ENCODE data around the gene LRRC2.
A peak's percentile ranks its signal among the peaks of the same experiment; 100 is the strongest.
"Not testable (repeated sequence)": the region's sequence is repeated elsewhere in the genome, so short reads cannot be mapped to it uniquely, and the experiment has no call there.

LRRC2 gene, protein sequence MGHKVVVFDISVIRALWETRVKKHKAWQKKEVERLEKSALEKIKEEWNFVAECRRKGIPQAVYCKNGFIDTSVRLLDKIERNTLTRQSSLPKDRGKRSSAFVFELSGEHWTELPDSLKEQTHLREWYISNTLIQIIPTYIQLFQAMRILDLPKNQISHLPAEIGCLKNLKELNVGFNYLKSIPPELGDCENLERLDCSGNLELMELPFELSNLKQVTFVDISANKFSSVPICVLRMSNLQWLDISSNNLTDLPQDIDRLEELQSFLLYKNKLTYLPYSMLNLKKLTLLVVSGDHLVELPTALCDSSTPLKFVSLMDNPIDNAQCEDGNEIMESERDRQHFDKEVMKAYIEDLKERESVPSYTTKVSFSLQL

GRCh38 chr3:46566040-46566641, at the start of gene LRRC2:
LRRC2 (minus strand) TSS chr3:46566302; CDS start chr3:46551591, 14,711 bp downstream.
- no peak for FAIRE-seq
- DNase-seq (ENCODE audit: low spot score), result no peak

DNA sequence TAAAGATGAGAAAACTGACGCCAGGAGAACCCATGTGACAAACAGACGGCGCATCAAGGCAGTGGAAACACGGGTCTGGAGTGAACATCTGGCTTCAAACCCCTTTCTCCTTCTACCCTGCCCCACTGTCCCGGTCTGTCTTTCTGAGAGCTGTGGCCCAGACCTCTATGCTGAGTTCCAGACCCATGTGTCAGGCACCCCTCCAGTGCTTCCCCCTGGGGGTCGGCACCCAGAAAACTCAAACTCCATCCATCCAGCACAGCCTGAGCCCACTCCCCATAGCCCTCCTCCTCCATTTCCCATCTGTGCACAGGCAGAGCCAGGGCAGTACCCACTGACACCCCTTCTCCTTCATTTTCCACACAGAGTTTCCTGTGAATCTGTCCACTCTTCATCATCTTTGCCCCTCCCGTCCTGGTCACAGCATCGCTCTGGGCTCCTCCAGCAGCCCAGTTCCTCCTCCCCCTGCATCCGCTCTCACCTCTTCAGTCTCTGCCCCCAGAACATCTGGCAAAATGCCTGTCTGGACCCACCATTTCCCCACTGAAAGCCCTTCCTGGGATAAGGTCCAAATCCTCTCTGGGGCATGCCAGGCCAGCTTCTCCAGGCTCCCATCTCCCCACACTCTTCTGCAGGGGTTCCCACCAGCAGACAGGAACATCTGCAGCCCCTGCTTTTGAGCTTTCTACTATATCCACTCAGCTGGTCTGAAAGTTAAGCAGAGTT, 49.1 kb upstream of the LRRC2 start:
- DNase-seq (ENCODE audit: low spot score), result no peak
- no peak for FAIRE-seq

DNA sequence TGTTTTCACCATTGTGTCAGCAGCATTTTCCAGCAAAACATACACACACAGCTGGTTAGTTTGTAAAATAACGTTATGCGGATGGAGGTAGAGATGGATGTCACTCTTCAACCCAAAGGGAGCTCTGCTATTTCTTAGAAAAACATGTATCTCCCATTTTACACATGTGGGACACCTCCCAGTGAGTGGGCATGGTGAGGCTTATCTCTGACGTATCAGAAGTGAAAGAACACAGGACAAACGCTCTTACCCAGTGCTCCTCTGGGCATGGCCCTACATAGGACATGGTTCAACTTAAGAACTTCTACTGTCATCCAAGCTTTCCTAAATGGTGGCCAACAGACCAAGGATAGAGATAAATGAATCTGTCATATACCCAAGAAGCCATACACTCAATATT, 48.3 kb upstream of the LRRC2 start:
- DNase-seq (ENCODE audit: low spot score) (no peak), FAIRE-seq (no peak)

GRCh38 chr3:46613313-46614005, 47.4 kb upstream of the LRRC2 start:
- FAIRE-seq, result no peak
- DNase-seq (ENCODE audit: low spot score), result no peak

DNA sequence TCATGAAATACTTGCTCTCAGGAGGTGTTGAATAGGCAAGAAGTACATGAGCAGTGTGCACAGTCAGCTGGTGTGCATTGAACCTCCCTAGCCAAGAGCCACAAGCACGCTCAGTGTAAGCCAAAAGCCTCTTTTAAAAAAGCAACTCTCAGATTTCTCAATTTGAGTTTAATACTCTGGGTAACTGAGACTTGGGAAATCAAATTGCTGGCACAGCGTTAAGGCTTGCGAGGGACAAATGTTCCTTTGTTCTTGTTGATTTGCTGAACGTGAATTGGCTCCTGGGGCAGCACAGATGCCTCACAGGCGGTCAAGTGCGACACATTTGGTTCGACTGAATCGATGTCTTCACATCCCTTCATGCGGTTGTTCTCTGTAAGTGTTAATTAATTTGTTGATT, 46.2 kb upstream of the LRRC2 start, which contains the start of gene FAM240A:
TSS of gene FAM240A (plus strand) at position 202 of the 400 bp plus-strand sequence. CDS start at position 361, 159 bp downstream.
- FAIRE-seq (no peak), DNase-seq (ENCODE audit: low spot score) (no peak)

DNA sequence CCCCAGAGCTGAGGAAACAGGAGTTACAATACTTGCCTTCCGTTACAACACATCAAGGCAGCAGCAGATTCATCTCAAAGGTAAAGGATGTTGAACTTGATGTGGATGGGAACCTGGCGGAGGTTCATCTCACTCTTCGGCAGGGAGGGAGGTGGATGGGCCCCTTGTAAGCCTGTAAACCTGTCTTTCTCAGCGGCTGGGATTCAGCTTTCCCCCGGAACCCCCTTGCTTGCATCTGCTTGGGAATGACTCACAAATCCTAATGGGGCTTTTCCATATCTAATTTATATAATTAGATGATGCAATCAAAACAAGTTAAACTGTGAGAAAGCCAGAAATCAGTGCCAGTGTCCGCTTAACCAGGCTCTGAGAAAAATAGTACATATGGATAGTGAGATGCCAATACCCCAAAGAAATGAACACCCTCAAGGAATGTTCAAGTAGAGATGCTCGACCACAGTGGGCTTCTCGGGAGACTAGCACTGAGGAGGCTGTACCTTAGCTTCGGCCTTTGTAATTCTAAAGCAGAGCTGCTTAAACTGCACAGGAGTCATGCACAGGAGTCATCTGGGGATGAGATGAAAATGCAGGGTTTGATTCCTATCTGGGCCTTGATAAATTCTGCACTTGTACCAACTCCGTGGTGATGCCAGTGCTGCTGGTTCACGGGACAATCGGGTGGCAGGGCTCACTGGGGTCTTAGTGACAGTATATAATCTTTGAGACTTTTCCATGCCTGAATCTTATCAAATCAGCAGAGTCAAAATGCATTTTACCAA, 44.0 kb upstream of the LRRC2 start:
- no peak for DNase-seq (ENCODE audit: low spot score)
- no peak for FAIRE-seq

GRCh38 chr3:46609212-46609721, 43.2 kb upstream of the LRRC2 start:
- FAIRE-seq (no peak), DNase-seq (ENCODE audit: low spot score) (no peak)

- DNase-seq (ENCODE audit: low spot score), result peak; percentile 30
- FAIRE-seq, result no peak
These were observed 41.5 kb upstream of the LRRC2 start for GRCh38 chr3:46607603-46608028.

DNA sequence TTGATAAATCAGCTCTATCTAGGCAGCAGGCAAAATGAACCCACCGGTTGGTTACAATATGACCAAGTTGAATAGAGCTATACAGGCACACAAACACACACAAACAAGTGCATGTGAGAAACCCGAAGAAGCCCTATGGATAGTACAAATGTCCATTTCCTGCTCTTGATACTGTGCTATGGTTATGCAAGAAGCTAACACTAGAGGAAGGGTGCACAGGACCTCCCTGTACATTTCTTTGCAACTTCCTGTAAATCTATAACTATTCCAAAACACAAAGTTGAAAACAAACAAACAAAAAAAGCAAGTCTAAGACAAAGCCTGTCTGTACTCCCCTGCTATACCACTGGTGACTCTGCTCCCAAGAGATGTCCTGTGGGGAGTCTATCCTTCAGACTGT, 38.0 kb upstream of the LRRC2 start:
- DNase-seq (ENCODE audit: low spot score) (no peak), FAIRE-seq (no peak)

DNA sequence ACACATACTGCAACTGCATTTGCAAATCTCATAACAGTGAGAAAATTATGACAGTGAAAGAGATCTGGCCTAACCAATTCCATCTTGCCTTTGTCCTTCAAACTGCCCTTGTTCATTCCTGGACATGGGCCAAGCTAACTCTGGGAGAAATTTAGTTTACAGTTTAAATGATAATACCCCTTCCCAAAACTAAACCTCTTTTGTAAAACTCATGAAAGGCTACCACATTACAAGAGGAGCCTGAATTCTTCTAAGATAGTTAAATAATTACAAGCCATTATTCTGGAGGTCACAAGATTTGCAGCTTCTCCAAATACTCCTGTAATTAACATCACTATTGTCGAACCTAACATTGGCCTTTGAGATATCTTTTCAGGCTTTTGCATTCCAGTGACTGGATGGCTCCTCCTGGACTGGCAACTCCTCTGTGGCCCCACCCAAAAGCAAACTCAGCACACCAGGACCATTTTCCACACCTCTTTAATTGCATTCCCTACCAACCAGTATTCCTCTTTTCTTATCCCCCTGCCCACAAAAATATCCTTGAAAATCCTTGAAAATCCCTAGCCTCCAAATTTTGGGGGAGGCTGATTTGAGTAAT, 37.4 kb upstream of the LRRC2 start:
- DNase-seq (ENCODE audit: low spot score), result no peak
- no peak for FAIRE-seq

GRCh38 chr3:46599590-46599989, 33.5 kb upstream of the LRRC2 start:
- FAIRE-seq, result no peak

GRCh38 chr3:46595819-46596314, 29.8 kb upstream of the LRRC2 start:
- DNase-seq (ENCODE audit: low spot score) (no peak), FAIRE-seq (no peak)

More at GRCh38 chr3:46599590-46599989, 33.5 kb upstream of the LRRC2 start:
- no peak for DNase-seq (ENCODE audit: low spot score)

GRCh38 chr3:46594723-46595122, 28.6 kb upstream of the LRRC2 start:
- FAIRE-seq (no peak), DNase-seq (ENCODE audit: low spot score) (no peak)

- DNase-seq (ENCODE audit: low spot score) (no peak), FAIRE-seq (no peak)
These were observed 27.9 kb upstream of the LRRC2 start for GRCh38 chr3:46593979-46594378.

DNA sequence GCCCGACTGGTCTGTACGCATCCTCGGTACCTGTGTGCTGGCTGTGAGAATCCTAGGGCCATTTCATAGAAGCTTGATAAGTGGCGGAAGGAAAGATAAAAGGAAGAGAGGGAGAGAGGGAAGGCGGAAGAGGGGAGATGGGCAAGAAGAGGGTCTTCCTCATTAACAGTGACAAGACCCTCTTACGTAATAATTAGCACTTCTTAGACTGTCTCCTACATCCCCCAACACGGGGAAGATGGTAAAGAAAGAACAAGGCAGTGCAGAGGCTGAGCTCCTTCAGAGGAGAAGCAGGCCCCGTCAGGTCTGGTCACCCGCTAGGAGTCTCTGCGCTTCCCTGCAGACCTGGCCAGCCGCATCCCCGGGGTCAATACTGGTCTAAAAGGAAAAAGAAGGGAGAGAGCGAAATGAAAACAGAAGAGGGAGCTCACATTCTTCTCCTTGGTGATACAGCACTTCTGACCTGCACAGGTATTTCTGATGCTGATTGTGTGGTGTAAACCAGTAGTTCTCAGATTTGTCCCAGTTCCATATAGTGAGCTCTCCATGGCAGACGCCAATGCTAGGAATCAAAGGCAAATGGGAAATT, 27.3 kb upstream of the LRRC2 start:
- no peak for DNase-seq (ENCODE audit: low spot score)

GRCh38 chr3:46587268-46587667, 21.2 kb upstream of the LRRC2 start:
- DNase-seq (ENCODE audit: low spot score), result not testable (repeated sequence)

More for the DNA sequence above, 27.3 kb upstream of the LRRC2 start:
- no peak for FAIRE-seq

DNA sequence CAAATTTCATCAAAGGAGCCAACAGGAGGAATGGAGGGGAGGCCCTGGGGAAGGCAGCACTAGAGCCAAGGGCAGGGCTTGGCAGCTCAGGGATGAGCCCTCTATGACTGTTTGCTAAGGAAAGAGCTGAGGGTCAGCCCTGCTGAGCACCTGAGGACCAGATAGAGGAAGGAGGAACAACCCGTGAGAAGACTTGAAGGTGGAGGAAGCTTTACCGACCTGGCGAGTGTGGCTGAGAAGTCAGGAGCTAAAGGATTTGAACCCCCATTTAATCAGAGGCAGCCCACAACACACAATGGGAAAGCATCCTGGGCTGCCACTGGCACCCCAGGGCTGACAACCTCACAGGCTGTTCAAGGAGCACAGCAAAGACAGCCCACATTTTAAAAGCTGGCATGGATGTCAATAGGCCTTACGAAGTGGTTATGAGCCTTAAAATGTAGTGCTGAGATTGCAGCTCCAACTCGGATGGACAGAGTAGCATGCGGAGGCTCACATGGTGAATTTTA, 20.7 kb upstream of the LRRC2 start:
- FAIRE-seq (no peak), DNase-seq (ENCODE audit: low spot score) (no peak)

More at GRCh38 chr3:46587268-46587667, 21.2 kb upstream of the LRRC2 start:
- FAIRE-seq, result not testable (repeated sequence)

DNA sequence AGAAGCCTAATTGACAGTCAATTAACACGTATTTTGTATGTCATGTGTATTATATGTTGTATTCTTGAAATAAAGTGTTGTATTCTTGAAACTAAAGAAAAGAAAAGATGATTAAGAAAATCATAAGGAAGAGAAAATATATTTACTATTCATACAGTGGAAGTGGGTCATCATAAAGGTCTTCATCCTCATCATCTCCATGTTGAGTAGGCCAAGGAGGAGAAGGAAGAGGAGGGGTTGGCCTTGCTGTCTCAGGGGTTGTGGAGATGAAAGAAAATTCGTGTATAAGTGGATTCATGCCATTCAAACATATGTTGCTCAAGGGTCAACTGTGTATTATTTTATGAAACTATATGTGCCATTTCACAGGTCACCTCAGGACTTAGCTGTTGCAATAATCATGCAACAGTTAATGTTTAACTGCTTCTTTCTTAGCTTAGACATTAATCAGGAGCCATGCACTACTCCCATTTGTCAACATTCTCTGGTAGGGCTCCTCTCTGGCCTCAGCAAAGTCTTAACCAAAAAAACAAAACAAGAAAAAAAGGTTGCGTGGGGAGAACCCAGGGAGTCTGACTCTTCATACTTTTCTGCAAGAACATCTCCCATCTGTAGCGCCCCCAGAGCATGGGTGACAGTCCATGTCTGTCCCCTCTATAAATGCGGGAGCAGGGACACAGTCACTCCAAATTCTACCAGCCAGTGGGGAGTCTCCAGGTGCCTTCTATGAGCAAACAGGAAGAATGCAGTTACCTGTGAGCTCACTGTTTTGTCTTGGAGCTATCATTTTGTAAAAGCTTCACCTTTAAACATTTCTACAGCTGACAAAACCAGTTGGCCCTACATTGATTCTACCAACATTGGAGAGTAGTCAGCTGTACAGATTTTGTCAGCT, 19.9 kb upstream of the LRRC2 start:
- FAIRE-seq, result no peak

More for the DNA sequence above, 19.9 kb upstream of the LRRC2 start:
- DNase-seq (ENCODE audit: low spot score), result no peak
